Bone marrow (tissue), 2 donors: Measurements from ENCODE around the gene IQCB1.
"Not testable (repeated sequence)": the region's sequence is repeated elsewhere in the genome, so short reads cannot be mapped to it uniquely, and the experiment has no call there.

Source experiments
- DNase-seq, 2 donors: peaks; one replicate each; lab custom pipeline; 2025; lab: John Stamatoyannopoulos, UW

Gene IQCB1

DNA sequence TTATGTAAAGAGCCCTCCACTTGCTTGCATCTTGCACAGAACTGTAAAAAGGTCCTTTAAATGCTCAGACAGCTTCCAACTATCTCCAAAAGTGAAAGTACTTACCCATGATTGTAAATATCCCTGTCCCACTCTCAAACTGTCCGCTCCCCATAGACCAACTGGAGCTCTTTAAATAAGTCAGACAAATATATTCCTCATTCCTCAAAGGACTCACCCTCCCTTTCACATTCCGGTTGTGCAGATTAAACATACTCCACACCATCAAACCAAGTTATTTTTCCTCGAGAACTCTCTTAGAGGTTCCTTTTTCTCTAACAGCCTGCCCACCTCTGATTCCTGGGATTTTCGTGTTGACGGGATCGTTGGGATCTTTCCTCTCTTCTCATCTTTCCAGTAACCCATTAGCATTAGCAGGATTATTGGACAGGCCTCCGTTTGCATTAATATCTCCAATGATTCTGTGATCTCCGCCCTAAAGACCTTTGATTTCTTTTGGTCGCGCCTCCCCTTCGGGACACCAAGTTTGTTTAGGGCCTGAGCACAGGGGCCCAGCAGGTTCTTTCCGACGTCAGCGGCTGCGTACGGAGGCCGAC lies 86.1 kb downstream of the IQCB1 start:
- DNase-seq, result peak in 1 of 2 donors; percentile 11

DNA sequence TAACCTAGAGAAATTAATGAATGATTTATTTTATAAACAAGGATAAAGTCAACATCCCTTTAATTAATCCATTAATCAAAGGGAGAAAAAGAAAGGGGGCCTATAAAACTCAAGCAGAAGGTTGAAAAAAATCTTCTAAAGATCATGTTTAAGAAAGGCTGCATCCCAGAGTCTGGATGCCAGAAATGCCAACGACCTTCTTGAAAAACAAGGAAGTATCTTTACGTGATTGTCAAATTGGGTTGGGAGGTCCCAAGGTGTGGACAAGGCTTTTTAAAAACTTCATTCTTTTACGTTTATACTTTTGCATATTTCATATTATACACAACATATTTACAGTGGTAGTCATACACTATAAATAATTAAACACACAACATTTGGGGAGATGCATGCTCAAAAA lies 86.9 kb downstream of the IQCB1 start:
- no peak for DNase-seq

DNA sequence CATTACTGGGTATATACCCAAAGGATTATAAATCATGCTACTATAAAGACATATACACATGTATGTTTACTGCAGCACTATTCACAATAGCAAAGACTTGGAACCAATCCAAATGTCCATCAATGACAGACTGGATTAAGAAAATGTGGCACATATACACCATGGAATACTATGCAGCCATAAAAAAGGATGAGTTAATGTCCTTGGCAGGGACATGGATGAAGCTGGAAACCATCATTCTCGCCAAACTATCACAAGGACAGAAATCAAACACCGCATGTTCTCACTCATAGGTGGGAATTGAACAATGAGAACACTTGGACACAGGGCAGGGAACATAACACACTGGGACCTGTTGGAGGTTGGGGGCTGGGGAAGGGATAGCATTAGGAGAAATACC lies 91.8 kb downstream of the IQCB1 start:
- DNase-seq, result not testable (repeated sequence)

DNA sequence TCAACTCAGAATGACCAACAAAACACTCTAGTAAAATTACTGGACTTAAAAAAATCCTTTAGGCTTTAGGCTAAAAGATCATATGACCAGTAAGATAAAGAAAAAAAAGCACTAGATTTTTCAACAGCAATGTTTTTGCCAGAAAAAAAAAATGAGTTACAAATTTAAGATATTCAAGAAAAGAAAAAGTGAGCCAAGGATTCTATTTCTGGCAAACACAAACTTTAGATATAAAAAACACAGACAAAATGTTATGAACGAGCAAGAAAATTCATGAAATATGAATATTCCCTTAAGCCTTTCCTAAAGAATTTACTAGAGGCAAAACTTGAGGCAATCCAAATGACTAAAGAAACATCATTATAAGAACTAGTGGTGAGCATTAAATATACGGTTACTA lies 94.0 kb downstream of the IQCB1 start:
- DNase-seq, result no peak

DNA sequence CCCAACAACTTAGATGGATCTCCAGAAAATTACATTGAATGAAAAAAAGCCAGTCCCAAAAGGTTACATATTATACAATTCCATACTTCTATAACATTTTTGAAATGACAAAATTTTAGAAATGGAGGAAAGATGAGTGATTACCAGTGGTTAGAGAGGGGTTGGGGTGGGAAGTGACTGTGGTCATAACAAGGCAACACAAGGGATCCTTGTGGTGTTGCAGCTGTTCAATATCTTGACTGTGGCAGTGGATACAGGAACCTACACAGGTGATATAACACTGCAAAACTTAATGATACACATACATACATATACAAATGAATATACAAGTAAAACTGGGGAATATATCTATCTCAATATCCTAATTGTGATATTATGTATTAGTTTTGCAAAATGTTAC lies 95.0 kb downstream of the IQCB1 start:
- DNase-seq, result no peak

DNA sequence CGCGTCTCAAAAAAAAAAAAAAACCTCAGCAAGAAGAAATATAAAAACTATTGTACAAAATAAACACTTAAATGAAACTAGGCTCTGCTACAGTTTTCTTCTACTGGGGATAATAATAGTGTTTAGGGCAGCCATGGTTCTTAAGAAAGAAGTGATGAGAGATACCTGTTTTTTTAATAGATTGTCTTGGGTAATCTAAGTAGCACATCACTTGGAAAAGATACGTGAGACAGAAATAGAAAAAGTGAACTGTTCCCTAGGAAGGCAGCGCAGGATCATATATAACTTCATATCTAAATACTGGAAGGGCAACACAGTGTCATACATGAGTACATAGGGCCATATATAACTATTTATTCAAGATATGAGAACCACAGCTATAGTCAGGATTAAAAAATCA lies 97.2 kb downstream of the IQCB1 start:
- no peak for DNase-seq

DNA sequence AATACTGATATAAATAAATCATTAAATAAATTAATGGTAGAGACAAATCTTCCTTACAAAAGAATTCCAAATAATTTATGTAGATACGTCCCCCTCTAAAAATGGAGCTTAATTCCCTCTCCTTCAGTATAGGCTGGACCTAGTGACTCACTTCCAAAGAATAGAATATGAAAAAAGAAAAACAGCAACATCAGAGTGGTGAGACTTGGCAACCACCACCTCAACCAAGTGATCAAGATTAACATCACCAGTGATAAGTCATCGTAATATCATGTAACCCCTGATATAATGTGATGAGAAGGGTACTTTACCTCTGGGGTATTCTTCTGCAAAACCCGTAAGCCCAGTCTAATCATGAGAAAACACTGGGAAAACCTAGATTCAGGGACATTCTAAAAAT lies 98.7 kb downstream of the IQCB1 start:
- no peak for DNase-seq

DNA sequence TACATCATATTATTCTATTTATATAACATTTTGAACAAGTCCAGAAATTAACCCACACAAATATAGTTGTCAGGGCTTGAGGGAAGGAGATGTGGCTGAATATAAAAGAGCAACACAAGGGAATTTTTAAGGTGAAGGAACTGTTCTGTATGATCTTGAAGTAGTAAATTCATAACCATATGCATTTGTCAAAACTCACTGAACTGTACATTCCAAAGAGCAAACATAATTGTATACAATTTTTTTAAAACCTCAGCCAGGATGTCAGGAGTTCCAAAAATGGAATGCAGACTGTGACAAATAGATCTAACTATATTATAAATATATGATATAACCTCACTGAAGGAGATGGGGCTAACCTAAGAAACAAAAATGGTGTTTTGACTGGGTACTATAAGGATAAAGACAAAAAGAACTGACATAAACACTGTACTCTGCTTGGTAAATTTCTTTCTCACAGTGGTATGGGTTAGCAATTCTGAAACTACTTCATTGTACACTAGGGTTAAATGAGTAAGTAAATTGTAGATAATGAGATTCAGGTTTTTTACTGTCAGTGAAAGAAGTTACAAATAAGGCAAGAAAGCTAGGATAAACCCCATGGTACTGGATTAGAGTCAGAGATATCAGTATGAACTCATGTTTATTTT lies 99.7 kb downstream of the IQCB1 start:
- DNase-seq, result no peak

DNA sequence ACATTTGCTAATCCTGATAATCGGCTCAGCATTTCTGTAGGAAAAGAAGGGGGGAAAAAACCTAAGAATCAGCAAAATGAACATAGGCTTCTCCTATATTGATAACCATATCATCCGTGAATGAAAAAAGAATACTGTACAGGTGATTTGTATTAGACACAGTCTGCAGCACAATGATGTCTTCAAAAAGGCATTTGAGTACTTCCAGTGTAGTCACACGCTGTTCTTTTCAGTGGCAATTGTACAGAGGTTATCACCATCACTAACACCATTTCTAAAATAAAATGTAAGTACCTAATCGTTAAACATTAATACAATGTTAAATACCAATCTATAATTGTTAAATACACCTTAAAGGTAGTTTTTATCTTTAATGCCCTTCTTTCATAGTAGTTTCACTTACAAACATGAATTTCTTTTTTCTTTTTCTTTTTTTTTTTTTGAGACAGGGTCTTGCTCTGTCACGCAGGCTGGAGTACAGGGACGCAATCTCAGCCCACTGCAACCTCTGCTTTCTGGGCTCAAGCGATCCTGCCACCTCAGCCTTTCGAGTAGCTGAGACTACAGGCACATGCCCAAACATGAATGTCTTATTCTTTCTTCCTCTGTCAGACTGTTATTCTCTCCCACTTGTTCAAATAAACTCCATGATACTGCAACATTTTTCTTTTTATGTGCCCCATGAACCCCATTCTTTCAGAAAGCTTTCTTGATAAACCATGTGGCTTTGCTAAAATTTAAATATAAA lies 103.7 kb downstream of the IQCB1 start:
- no peak for DNase-seq

DNA sequence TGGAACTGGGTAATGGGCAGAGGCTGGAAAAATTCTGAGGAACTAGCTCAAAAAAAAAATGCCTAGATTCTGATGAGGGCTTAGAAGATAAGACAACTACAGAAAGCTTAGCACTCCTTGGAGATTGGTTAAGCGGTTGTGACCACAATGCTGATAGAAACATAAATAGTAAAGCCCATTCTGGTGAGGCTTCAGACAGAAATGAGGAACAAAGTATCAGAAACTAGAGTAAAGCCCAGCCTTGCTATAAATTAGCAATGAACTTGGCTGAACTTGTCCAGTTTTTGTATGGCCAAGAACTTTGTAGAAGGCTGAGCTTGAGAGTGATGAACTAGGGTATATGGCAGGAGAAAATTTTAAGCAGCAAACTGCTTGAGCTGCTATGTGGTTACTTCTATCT lies 110.7 kb downstream of the IQCB1 start:
- DNase-seq, result no peak

DNA sequence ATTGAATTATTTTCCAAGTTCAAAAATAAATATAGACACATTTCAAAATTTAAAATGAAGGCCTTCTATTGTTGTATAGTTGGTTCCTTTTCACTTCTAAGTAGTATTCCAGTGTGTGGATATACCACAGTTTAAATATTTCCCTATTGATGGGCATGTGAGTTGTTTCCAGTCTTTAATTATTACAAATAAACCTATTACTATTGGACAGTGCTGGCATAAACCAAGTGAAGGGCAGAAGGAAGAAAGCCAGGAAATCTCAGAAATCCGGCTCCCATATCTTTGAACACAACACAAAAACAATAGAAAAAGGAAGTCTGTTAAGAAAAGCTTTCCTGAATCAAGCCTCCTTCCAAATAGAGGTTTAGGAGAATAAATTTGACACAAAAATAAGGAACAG lies 111.4 kb downstream of the IQCB1 start:
- DNase-seq, result no peak

DNA sequence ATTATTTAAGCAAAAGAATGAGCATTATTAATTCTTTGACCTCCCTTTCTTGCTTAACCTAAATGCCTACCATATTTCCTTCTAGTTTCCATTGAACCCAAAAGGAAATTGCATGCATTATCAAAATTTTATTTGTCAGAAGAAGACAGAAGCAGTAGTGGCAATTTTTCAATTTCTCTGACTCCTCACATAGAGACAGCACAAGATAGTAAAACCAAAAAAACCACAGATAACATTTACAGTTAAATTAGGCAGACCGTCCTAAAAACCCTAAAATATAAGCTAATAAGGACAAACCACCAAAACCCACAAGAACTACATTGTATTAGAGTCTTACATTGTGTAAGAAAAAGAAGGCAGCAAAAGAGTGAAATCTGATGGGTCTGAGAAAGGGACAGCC lies 112.4 kb downstream of the IQCB1 start:
- DNase-seq, result no peak

DNA sequence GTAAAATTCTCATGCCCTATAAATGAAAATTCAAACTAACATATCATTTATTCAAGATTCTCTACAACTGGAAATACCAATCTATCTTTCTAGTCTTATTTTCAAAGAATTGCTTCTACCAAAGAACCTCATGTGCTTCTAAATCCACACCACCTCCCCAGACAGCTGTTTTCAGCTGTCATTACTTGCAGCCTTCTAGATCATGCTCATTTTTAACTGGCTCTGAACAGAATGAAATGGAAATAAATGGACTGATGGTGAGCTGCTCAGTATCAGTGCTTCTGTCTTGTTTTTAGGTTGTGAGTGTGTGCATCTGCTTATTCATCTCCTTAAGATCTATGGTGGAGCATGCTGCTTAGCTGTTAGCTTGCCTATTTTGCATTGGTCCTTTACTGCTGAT lies 114.7 kb downstream of the IQCB1 start:
- DNase-seq, result no peak
